Heart left ventricle (tissue), 16 donors: ENCODE results near the gene FIP1L1. TPM values are rescaled to one million over a fixed set of nuclear protein-coding genes. Genes with fewer than 3 reads are reported as not detected.
"Not testable (repeated sequence)": the region's sequence is repeated elsewhere in the genome, so short reads cannot be mapped to it uniquely, and the experiment has no call there.

Experiments
- ATAC-seq, 4 donors: fragments of 200-7000 bp; cut with Tn5 transposase; one replicate each; pipeline ENCODE4 v1.9.1; 2020 to 2022; ENCODE audit warnings: moderate library complexity in 4 of 4, mild to moderate bottlenecking in 3 of 4, moderate number of reproducible peaks in 1 of 4
- DNase-seq, 5 donors: peaks; one replicate each; pipeline ENCODE4 v3.0.0-alpha.2; 2020
- H3K27ac ChIP-seq, 12 donors: fragments of 200-600 bp; sonication (generic) in 4 of 12; one replicate each; pipeline versions ENCODE4 v1.5.0 to v1.8.0; 2016 to 2022; ENCODE audit warnings: mild to moderate bottlenecking in 2 of 12
- H3K27me3 ChIP-seq, 9 donors: fragments of 200-600 bp; sonication (generic) in 2 of 9; one replicate each; pipeline versions ENCODE4 v1.5.1 to v1.8.0; 2016 to 2022; ENCODE audit warnings: mild to moderate bottlenecking in 3 of 9
- H3K36me3 ChIP-seq, 9 donors: fragments of 200-600 bp; sonication (generic) in 2 of 9; one replicate each; pipeline versions ENCODE4 v1.5.0 to v1.8.0; 2018 to 2022; ENCODE audit warnings: mild to moderate bottlenecking in 2 of 9
- H3K4me1 ChIP-seq, 12 donors: fragments of 200-600 bp; sonication (generic) in 4 of 12; one replicate each; pipeline versions ENCODE4 v1.5.0 to v1.8.0; 2016 to 2022; ENCODE audit warnings: mild to moderate bottlenecking in 3 of 12
- H3K4me3 ChIP-seq, 12 donors: fragments of 200-600 bp; sonication (generic) in 4 of 12; one replicate each; pipeline versions ENCODE4 v1.5.0 to v1.8.0; 2017 to 2022; ENCODE audit warnings: mild to moderate bottlenecking in 9 of 12, moderate library complexity in 4 of 12
- H3K9me3 ChIP-seq, 12 donors: fragments of 200-600 bp; sonication (generic) in 4 of 12; one replicate each; pipeline versions ENCODE4 v1.5.0 to v1.8.0; 2016 to 2022; ENCODE audit warnings: mild to moderate bottlenecking in 1 of 12
- POLR2A ChIP-seq, 2 donors: fragments of 450-650 bp; IDR thresholded peaks; one replicate each; pipeline ENCODE4 v1.6.1; 2017; ENCODE audit warnings: antibody characterized with exemption in 2 of 2, mild to moderate bottlenecking in 2 of 2, moderate library complexity in 2 of 2
- WGBS, 4 donors: extraction: QIAGEN DNeasy Blood & Tissue Kit in 2 of 4; methylation state at CpG; one replicate each; pipeline versions ENCODE4 v1.1.5 to v1.1.7; 2013 to 2018; 5-methylcytosine and 5-hydroxymethylcytosine counted together
- intact Hi-C, 10 donors: fragments of 100-400 bp; cut with DNase I; formaldehyde crosslinking; loops; one replicate each; pipeline versions ENCODE4 v1.11.1 to v1.14.2; 2022
- polyA plus RNA-seq, 2 donors: library from polyadenylated mRNA; stranded (reverse); fragments of 200-250 nt; gene quantifications; one replicate each; pipeline ENCODE4 v1.2.3, GENCODE V29; 2013
- total RNA-seq, 9 donors: library from RNA; depleted of rRNA in 2 of 9; stranded (reverse); fragments of >200 nt in 2 of 9; fragmentation: NEBNext Ultra II Directional in 3 of 9; extraction: Animal tissue kit (Norgen Biotek cat#: 25700) in 3 of 9; gene quantifications; one replicate each; pipeline versions ENCODE4 v1.1.0 to v1.2.4, GENCODE V29; 2016 to 2023
- TF ChIP-seq, protein P1 (sequence below), 12 donors: fragments of 200-600 bp; sonication (generic) in 4 of 12; IDR thresholded peaks; one replicate each; pipeline versions ENCODE4 v1.5.0 to v1.8.0; 2018 to 2022; ENCODE audit warnings: antibody characterized with exemption in 12 of 12, mild to moderate bottlenecking in 5 of 12
- donor health status: ischemic (EF 13 %, LVEDD 7.1; RV severe dilation, severe dysfunction).
- donor health status: healthy with polysubstance abuse.
- donor health status: DM: no; HTN: yes; CAD: no.
- donor health status: DM: no; HTN: no; CAD: no.
- donor health status: ischemic (EF 25% LVEDD 6.9; RV normal size, moderate dysfunction).
- donor health status: ischemic (EF 25% LVEDD 5.7; RV mildly dilated, moderate dysfunction).
- donor health status: healthy.
- donor health status: DM: yes; HTN: yes; CAD: no.
- donor health status: ischemic (EF 35%, LVEDD 5.7; RV mildly dilated, moderate dysfunction).
- donor health status: nonischemic (EF 11% LVEDD 7.7; RV severe dilation, severe dysfunction).
- donor health status: DM: yes; HTN: yes; CAD: no.
- donor health status: PGD.
- donor health status: ischemic (EF 29% LVEDD 5.4; RV normal size, mild dysfunction).
- donor health status: nonischemic (EF 23%, LVEDD 6.1; RV moderate dilation, normal function).

The FIP1L1 gene
- total and polyA plus RNA-seq, 11 donors: 23.5 to 46.2 (median 32.8) TPM

GRCh38 chr4:53465891-53466290 lies 88.5 kb downstream of the FIP1L1 start:
- intact Hi-C loops: no loop called here

GRCh38 chr4:53466576-53466975 lies 89.1 kb downstream of the FIP1L1 start:
- H3K27ac ChIP-seq, H3K27me3 ChIP-seq, H3K4me1 ChIP-seq, DNase-seq, H3K4me3 ChIP-seq, ATAC-seq, intact Hi-C loops: not testable (repeated sequence)
- WGBS, 4 donors: 97 to 99% (median 98%) methylated on average over 6 of the region's 6 CpGs
- peaks cover 0 to 24% (median 15%) of the 10 kb centered on the region in 9 donors for H3K36me3 ChIP-seq
- H3K9me3 ChIP-seq: peaks cover 0 to 21% (median 0%) of the 10 kb centered on the region in 12 donors

More at GRCh38 chr4:53465891-53466290, 88.5 kb downstream of the FIP1L1 start:
- TF ChIP-seq POLR2A (IDR thresholded peaks at IDR 0.05): no peak
- TF ChIP-seq, protein P1, sequence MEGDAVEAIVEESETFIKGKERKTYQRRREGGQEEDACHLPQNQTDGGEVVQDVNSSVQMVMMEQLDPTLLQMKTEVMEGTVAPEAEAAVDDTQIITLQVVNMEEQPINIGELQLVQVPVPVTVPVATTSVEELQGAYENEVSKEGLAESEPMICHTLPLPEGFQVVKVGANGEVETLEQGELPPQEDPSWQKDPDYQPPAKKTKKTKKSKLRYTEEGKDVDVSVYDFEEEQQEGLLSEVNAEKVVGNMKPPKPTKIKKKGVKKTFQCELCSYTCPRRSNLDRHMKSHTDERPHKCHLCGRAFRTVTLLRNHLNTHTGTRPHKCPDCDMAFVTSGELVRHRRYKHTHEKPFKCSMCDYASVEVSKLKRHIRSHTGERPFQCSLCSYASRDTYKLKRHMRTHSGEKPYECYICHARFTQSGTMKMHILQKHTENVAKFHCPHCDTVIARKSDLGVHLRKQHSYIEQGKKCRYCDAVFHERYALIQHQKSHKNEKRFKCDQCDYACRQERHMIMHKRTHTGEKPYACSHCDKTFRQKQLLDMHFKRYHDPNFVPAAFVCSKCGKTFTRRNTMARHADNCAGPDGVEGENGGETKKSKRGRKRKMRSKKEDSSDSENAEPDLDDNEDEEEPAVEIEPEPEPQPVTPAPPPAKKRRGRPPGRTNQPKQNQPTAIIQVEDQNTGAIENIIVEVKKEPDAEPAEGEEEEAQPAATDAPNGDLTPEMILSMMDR (IDR thresholded peaks at IDR 0.05): no peak
- Histone ChIP-seq H3K9me3 (peaks cover 0 to 21% (median 0%) of the 10 kb centered on the region in 12 donors), H3K27ac (no peak overlapping the region), H3K4me1 (no peaks in the 10 kb centered on the region), H3K27me3 (no peaks in the 10 kb centered on the region), H3K36me3 (peaks cover 0 to 31% (median 22%) of the 10 kb centered on the region in 9 donors), H3K4me3 (no peak overlapping the region)
- ATAC-seq (no peak), DNase-seq (no peak)

DNA sequence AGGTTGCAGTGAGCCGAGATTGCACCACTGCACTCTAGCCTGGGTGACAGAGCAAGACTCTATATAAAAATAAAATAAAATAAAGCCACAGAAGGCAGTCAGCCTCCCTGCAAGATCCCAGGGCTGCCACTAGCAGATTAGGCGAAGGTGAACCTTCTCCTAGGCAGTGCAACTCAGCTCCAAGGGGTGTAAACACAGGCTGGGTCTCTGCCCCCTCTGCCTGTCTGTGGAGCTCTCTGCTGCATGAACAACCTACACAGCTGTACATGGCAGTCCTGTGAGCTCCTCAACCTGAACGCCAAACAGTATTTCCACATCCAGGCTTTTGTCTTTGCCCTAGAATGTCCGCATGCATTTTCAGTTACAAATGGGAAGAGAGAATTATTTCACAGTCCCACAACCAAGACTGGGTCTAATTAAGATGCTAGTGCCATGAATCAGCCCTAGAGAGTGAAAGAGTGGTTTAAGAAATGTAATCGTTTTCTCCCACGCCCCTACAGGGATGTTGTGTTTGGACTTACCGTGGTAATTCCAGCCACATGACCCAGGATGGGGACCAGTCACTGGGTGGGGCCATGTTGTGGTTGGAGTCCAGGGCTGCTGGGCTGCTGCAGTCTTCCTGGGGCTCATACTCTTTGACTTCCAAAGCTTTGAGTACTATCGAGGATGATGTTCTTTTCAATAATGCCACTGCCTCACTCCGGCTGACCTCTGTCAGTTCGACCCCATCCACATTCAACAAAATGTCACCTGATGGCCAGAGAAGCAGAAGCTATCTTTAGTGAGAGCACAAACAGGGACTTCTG lies 99.0 kb downstream of the FIP1L1 start:
- Histone ChIP-seq H3K4me1 (peaks cover 0 to 7% (median 0%) of the 10 kb centered on the region in 12 donors), H3K27me3 (no peaks in the 10 kb centered on the region), H3K9me3 (peaks cover 0 to 3% (median 0%) of the 10 kb centered on the region in 12 donors), H3K36me3 (peaks cover 0 to 27% (median 0%) of the 10 kb centered on the region in 9 donors), H3K4me3 (no peak overlapping the region), H3K27ac (peak overlapping the region in 1 of 12 donors; percentile 38)
- ATAC-seq (peak in 3 of 4 donors; percentile 63 to 82 (median 81)), DNase-seq (peak in 2 of 5 donors; percentile 17 to 33)
- 80 to 86% (median 83%) methylated on average over 10 of the region's 10 CpGs for WGBS, 4 donors
- TF ChIP-seq POLR2A (IDR thresholded peaks at IDR 0.05): no peak
- TF ChIP-seq, protein P1 (IDR thresholded peaks at IDR 0.05): no peak
- intact Hi-C loops: no loop called here

GRCh38 chr4:53477038-53477565 lies 99.7 kb downstream of the FIP1L1 start:
- DNase-seq (no peak), ATAC-seq (no peak)
- Histone ChIP-seq H3K4me1 (peaks cover 0 to 7% (median 0%) of the 10 kb centered on the region in 12 donors), H3K4me3 (no peak overlapping the region), H3K27ac (peak overlapping the region in 1 of 12 donors; percentile 38), H3K36me3 (peaks cover 0 to 27% (median 2%) of the 10 kb centered on the region in 9 donors), H3K27me3 (no peaks in the 10 kb centered on the region), H3K9me3 (no peaks in the 10 kb centered on the region)
- no peak for TF ChIP-seq POLR2A (IDR thresholded peaks at IDR 0.05)
- TF ChIP-seq, protein P1 (IDR thresholded peaks at IDR 0.05): no peak
- intact Hi-C loops: no loop called here
- 76 to 84% (median 80%) methylated on average over 5 of the region's 5 CpGs for WGBS, 4 donors
